GM19238 (cell line): ENCODE data around the gene ABHD5.

Experiments
- DNase-seq: peaks from one replicate; pipeline ENCODE4 v3.0.0; 2011; ENCODE audit warnings: low spot score; ENCODE audit not compliant: insufficient read length

Gene ABHD5

DNA sequence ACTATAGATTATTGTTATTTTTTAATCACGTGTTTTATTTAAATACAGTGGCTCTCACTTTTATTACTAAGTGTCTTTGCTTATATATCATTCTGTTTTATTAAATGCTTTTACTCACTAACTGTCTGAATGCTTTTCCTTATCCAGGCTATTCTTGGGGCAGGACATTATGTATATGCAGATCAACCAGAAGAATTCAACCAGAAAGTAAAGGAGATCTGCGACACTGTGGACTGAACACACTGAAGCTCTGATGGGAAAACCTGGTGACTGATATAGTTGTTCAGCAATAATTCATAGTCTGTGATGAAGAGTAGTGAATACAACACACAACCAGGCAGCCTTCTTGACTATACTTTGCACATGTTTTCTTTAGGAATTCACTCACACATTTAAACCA is 27.6 kb downstream of the ABHD5 start:
- DNase-seq: no peak

- DNase-seq: no peak
Observed at GRCh38 chr3:43723121-43723734, 32.5 kb downstream of the ABHD5 start.

GRCh38 chr3:43726521-43726920 is 35.8 kb downstream of the ABHD5 start:
- DNase-seq: no peak

DNA sequence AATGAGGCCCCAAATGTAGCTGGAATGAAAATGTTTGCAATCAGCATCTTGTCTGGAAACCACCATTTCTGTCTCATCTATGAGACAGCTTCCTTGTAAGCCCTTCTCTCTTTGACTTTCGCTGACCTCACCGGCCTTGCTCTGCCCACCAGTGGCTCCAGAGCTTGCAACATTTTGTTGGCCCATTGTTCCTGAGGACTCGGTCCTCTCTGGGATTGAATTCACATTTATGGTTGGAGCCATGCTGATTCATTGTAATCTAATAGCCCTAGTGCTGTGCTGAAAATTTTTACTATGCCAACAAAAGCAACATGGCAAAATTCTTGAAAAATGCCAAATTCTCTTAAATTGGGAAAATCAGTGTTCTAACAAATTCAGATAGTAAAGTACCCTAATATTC is 37.2 kb downstream of the ABHD5 start:
- no peak for DNase-seq

DNA sequence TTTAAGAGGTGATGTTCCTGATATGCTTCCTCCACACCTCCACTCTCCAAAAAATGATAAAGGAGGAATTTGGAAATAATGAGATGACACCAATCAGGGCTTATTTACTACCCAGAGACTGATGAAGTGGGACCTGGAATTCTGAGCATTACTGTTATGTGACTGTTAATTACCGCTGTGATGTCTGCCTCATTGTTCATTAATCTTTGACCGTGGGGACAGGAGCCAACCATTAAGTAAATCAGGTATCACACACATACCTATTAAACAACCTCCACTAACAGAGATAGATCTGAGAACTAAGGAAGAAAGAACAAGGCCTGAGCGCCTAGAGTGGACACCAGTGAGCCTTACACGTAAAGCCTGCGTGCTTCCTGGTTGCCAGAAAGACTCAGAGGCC is 37.7 kb downstream of the ABHD5 start:
- no peak for DNase-seq

DNA sequence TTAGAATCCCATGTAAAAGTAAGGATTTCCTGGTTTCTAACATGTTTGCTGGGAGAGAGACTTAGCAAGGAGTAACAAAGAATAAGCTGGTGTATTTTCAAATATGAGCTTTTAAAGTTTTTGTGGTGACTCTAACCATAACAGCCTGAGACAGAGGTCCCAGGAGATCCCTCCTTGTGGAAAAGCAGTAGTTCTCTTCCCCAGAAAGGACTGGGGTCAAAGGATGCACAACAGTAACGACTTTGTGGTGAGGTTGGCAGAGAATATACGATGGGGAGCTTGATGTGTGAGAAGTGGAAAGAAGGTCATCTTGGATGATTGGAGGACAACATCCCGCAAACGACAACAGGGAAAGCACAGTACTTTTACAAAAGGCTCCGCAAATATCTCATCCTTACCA is 38.2 kb downstream of the ABHD5 start:
- no peak for DNase-seq

DNA sequence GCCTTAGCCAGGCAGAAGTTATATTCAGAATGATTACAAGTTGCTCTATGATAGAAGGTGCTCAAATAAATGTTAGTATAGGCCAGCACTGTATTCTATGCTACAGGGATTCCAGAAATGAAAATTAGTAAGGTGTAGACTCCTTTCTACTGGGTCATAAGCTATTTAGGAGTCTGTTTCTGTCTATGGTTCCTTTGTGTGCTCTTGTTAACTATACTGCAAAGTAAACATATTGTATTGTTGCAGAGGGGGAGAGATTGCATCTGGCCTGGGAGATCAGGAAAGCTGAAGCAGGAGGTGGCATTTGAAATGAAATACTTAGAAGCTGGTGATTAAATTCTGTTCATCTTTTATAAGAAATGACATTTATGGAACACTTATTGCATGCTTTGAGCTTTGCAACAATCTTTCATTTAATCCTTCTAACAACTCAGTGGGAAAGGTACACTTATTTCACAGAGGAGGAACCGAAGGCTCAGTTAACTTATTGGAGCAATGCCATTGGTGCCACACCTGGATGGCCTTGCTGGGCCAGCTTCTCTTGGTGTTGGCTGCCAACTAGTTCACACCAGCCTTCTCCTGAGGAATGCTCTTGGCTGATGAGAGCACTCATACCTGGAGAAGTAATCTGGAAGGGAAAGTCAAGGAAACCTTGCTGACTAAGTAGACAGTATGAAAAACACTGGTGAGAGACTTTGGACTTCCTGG is 39.1 kb downstream of the ABHD5 start:
- no peak for DNase-seq

- no peak for DNase-seq
Observed at GRCh38 chr3:43732747-43733425, 42.1 kb downstream of the ABHD5 start.

DNA sequence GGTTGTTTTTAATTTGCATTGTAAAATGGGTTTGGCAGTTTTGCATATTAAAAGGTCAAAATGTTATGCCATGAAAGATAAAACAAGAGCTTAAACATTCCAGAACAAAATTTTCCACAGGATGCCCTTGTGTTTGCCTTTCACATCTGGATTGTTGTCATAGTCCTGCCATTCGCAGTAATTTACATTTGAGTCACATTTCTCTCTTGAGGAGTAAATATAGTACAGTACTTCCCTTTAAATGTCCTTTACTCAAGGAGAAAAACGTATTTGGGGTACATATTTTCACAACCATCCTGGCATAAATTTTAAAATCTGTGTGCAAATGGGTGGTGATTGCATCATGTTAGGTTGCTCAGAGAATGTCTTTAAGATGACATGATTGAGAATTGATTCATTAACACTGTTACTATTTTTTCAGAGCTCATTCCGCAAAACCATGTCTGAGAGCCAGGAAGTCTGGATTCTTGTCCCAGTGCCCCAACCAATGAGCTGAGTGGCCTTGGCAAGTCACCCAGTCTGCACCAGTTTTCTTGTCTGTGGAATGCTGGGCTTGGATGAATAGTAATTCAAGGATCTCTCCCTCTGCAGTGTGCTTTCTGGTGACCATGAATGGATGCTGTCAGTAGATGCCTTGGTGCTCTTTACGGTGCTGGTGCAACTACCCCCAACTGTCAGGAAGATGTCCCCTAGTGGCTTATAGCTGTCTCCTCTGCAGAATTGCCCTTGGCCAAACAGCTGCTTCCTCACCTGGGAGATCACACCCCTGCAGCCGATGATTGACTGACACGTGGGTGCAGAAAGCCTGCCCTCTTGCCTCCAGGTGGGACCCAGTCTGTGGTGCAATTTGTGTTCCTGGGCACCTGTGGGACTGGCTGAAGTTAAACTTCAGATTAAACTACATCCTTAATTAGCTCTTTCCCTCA is 43.0 kb downstream of the ABHD5 start:
- no peak for DNase-seq

DNA sequence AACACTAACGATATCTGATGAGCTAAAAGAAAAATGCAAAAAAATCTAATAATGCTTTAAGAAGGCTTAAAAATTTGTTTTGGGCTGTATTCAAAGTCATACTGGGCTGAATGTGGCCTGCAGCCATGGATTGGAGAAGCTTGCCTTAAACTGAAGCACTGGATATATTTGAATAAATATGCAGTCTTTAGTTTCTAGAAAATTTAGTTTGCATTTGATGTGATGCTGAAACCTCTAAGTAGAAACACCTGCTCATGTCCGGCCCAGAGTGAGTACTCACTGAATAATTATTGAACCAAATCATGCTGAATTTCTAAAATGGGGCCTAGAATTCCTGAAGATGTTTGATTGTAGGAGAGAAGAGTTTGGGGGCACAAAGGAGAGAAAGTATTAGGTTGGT is 43.9 kb downstream of the ABHD5 start:
- DNase-seq: no peak

DNA sequence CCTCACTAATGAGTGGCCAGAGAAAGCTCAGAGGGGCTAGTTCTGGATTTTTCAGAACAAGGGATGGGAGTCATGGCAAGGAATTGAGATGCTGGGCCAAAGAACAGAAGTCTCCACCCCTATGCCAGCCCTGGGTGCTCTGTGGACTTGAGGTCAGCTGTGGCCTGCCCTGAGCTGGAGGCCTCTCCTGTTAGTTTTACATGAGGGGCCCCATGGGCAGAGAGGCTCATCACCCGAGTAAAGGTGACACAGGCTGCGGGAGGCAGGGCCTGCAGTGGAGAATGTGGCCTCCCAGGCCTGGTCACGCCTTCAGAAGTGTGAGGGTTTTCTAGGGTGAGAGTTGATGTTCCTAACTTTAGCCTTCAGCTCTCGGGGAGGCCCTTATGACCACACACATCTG is 44.9 kb downstream of the ABHD5 start:
- DNase-seq: no peak

DNA sequence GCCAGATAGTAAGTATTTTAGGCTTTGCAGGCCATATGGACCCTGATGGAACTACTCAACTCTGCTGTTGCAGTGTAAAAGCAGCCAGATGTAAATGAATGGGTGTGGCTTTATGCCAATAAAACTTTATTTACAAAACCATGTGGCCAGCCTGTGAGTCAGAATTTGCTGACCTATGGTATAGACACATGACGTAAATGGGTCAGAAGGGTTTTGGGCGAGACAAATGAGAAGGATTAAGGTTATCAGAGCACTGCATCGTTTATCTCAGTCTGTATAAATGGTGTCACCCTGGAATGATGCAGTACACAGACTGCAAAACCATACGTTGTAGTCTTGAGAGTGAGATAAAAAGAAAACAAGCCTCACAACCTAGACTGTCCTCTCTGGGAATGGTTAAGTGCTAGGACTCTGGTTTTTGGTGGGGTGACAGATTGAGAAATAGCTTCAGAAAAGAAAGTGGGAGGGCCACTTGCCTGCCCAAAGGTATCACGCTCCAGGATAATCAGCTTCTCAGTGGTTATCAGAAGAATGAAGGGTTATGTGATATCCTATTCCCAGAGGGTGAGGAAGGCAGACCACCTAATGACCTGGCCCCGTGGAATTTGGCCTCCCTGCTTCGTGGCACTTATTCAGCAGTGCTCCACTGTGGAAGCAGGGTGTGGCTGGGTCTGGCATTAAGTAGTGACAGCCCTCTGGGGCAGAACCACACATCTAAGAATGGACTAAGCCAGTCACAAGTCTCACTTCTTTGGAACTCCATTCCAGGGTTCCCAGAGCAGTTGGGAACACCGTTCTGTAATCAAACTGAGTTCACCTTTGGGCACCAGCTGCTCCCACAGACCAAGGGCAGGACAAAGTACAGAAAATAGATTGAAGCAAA is 46.1 kb downstream of the ABHD5 start:
- no peak for DNase-seq

DNA sequence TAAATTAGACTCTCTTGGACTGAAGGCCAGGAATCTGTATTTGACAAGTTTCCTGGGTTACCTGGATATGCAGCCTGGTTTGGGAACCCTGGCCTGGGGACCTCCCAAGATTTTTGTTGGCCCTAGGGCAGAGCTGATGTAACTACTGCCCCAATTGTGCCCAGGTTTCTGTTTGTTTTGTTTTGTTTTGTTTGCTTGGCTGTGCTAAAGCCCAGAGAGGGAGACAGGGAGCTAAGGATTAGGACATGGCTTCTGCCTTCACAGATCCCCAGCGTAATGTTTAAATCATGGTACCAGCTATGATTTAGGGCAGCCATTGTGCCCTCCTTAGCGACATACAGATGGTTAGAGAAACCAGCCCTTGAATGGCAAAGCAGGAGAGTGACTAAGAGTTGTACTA is 47.6 kb downstream of the ABHD5 start:
- DNase-seq: no peak

GRCh38 chr3:43742920-43743319 is 52.2 kb downstream of the ABHD5 start:
- DNase-seq: no peak

- no peak for DNase-seq
Observed at GRCh38 chr3:43747641-43748040, 56.9 kb downstream of the ABHD5 start.

DNA sequence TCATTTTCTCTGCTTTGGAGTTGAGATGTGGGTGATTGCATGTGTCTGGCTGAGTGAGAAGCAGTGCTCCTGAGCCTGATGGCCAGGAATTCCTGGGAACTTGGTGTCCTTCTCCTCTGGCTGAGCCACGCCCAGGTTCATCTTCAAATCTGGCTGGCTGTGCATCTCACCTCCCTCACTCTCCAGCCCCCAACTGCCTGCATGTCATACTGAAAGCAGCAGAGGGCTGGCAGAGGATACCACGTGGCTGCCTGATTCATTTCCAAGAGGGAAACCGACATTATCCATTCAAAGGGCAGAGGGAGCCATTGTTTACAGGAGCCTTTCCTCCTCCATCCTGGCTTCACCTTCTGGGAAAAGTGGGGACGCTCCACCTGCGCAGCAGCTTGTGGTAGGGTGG is 57.4 kb downstream of the ABHD5 start:
- DNase-seq: no peak

GRCh38 chr3:43748645-43749044 is 57.9 kb downstream of the ABHD5 start:
- no peak for DNase-seq

DNA sequence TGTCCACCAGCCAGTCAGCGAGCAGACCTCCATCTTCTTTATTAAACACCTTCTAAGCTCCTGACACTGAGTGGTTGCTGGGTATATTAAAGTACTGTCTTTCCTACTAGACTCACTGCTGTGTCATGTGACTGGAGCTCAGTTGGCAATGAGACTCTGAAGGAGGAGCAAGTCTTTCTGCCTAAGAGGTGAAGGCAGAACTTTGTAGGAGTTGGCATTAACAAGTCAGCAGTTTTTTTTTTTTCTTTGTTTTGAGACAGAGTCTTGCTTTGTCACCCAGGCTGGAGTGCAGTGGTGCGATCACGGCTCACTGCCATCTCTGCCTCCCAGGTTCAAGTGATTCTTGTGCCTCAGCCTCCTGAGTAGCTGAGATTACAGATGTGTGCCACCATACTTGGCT is 62.2 kb downstream of the ABHD5 start:
- no peak for DNase-seq

DNA sequence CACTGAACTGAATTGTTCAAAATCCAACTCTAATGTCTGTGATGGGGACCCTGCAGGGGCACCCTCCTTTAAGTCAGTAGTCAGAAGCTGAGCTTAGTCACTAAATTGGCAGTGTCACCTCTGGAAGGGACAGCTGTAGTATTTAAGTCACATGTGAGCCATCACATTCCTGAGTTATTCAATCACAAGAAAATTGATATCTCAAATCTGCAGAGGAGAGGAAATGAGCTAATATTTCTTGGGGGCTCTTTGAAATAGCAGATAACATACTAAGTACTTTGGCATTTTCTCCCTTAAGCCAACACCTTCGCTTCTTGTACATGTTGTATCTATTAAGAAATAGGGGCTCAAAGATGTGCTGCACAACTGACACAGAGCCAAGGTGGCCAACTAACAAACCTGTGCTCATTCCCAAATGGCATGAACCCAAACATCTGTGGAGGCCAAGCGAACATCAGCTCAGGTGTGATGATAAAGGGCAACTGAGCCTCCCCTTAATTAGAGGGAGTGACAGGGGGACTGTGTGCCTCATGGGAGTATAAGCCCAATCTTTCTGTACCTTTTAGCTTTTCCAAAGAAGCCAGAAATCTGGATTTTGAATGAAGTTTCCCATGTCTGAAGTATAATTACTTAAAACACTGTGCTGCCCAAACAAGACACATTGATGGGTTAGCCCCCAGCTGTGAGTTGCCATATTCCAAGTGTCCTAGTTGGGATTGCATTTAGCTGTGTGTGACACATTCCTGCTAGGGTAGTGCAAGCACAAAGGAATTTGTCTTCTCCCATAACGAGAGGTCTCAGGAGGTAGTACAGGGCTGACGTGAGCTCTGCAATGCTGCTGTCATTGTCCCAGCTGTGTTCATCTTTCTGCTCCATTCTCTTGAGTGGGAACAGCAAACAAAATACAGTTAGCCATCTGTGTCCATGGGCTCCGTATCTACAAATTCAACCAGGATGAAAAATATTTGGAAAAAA is 63.3 kb downstream of the ABHD5 start:
- no peak for DNase-seq
